Endothelial cell (in vitro differentiated cells): ENCODE measurements around the gene UXT. TPM values are rescaled to one million over a fixed set of nuclear protein-coding genes. Genes with fewer than 3 reads are reported as not detected.

Experiments
- DNase-seq: peaks from one replicate; pipeline ENCODE4 v3.0.0; 2021; ENCODE audit warnings: low spot score
- H3K27ac Mint-ChIP-seq: one replicate; pipeline ENCODE4 v1.8.0; 2021; ENCODE audit warnings: mixed read lengths, inconsistent platforms; ENCODE audit not compliant: unreplicated experiment
- H3K27me3 Mint-ChIP-seq: one replicate; pipeline ENCODE4 v1.8.0; 2021; ENCODE audit warnings: mild to moderate bottlenecking, moderate library complexity, mixed read lengths, inconsistent platforms; ENCODE audit not compliant: unreplicated experiment
- H3K36me3 Mint-ChIP-seq: one replicate; pipeline ENCODE4 v1.8.0; 2021; ENCODE audit warnings: mild to moderate bottlenecking, low read depth, mixed read lengths, inconsistent platforms; ENCODE audit not compliant: unreplicated experiment
- H3K4me1 Mint-ChIP-seq: one replicate; pipeline ENCODE4 v1.8.0; 2021; ENCODE audit warnings: mild to moderate bottlenecking, mixed read lengths, inconsistent platforms; ENCODE audit not compliant: unreplicated experiment
- H3K4me3 Mint-ChIP-seq: one replicate; pipeline ENCODE4 v1.8.0; 2021; ENCODE audit warnings: mild to moderate bottlenecking, mixed read lengths, inconsistent platforms; ENCODE audit not compliant: unreplicated experiment
- H3K9me3 Mint-ChIP-seq: one replicate; pipeline ENCODE4 v1.8.0; 2021; ENCODE audit warnings: mixed read lengths, inconsistent platforms; ENCODE audit not compliant: unreplicated experiment
- CTCF ChIP-seq: fragments of 200-600 bp; sonication (generic); IDR thresholded peaks from one replicate; pipeline ENCODE4 v1.5.0; 2021; ENCODE audit warnings: antibody characterized with exemption; ENCODE audit not compliant: unreplicated experiment
- total RNA-seq: library from RNA; stranded (reverse); fragmentation: NEBNext Ultra II Directional; extraction: Animal tissue kit (Norgen Biotek cat#: 25700); gene quantifications from one replicate; pipeline ENCODE4 v1.2.1, GENCODE V29; 2021; ENCODE audit not compliant: unreplicated experiment

The UXT gene
- total RNA-seq, 1 donor from 2014 or later, result 76.5 TPM

- no peaks in the 10 kb centered on the region for H3K9me3 Mint-ChIP-seq
- H3K4me1 Mint-ChIP-seq, result no peaks in the 10 kb centered on the region
- H3K27me3 Mint-ChIP-seq, result peaks cover 8% of the 10 kb centered on the region
- no peak within 1 kb of the TSS for H3K4me3 Mint-ChIP-seq
- no peak for TF ChIP-seq CTCF
- peaks cover 4% of the 10 kb centered on the region for H3K36me3 Mint-ChIP-seq
- DNase-seq, result peak; percentile 74
- H3K27ac Mint-ChIP-seq, result no peak within 1 kb of the TSS
Measured at GRCh38 chrX:47619486-47620302, 39.3 kb downstream of the UXT start, which contains the start of gene SYN1. TSS of gene SYN1 (minus strand) at chrX:47619857. CDS start at chrX:47619728, 129 bp downstream.

DNA sequence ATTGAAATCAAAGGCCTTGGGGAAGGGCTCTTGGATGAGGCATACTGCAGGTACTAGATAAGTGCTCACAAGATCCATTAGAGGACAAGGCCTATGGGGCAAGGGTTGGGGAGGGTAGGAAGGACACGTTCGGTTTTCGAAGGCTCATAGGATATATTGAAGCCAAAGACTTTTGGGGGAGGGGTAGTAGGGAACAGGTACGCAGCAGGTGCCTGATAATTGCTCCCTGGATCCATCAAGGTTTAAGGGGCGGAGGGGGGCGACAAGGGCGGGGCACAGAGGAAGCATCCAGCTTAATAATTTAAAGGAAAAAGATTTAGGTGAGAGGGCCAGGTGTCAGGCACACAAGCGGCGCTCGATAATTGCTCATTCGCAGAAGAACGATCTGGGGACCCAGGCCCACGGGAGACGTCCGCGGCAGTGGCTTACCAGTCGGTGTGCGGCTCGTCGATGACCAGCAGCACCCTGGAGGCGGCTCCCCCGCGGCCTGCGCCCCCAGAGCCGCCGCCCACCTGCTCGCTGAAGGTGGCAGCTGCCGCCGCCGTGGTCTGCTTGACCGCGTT lies 40.0 kb downstream of the UXT start:
- Mint-ChIP-seq H3K4me3 (no peak overlapping the region), H3K9me3 (no peaks in the 10 kb centered on the region), H3K27ac (no peak overlapping the region), H3K27me3 (peaks cover 8% of the 10 kb centered on the region), H3K4me1 (no peaks in the 10 kb centered on the region), H3K36me3 (peaks cover under 1% of the 10 kb centered on the region)
- TF ChIP-seq CTCF, result no peak
- no peak for DNase-seq

DNA sequence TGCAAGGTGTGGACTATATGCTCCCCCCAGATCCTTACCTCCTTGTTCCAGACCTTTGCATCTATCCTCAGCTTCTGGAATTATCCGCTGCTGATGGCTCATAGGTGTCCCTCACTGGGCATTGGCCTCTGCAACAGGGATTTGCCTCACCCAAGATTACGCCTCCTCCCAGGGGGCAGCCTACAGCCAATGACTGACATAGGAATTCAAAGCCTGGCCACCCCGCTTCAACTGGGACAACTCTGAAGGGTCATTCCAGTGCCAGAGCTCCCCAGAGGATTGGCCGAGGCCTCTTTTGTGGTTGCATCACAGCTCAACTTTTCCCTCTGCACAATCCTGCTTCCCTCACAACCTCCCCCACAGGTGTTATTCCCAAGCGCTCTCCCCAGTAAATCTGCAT lies 44.4 kb downstream of the UXT start:
- no peak for DNase-seq
- Mint-ChIP-seq H3K4me3 (no peak overlapping the region), H3K27ac (no peak overlapping the region), H3K27me3 (peaks cover 9% of the 10 kb centered on the region), H3K36me3 (no peaks in the 10 kb centered on the region), H3K4me1 (peaks cover 6% of the 10 kb centered on the region), H3K9me3 (no peaks in the 10 kb centered on the region)
- TF ChIP-seq CTCF, result no peak

- peaks cover 9% of the 10 kb centered on the region for H3K4me1 Mint-ChIP-seq
- no peak for DNase-seq
- H3K4me3 Mint-ChIP-seq, result no peak overlapping the region
- H3K27ac Mint-ChIP-seq, result no peak overlapping the region
- H3K36me3 Mint-ChIP-seq, result no peaks in the 10 kb centered on the region
- peaks cover 5% of the 10 kb centered on the region for H3K27me3 Mint-ChIP-seq
- no peaks in the 10 kb centered on the region for H3K9me3 Mint-ChIP-seq
- no peak for TF ChIP-seq CTCF
Measured at GRCh38 chrX:47613082-47613481, 45.9 kb downstream of the UXT start.

GRCh38 chrX:47612418-47612817 lies 46.6 kb downstream of the UXT start:
- Mint-ChIP-seq H3K27me3 (peaks cover 2% of the 10 kb centered on the region), H3K4me1 (peaks cover 9% of the 10 kb centered on the region), H3K36me3 (no peaks in the 10 kb centered on the region), H3K27ac (no peak overlapping the region), H3K9me3 (no peaks in the 10 kb centered on the region), H3K4me3 (no peak overlapping the region)
- no peak for DNase-seq
- no peak for TF ChIP-seq CTCF
